ENCODE results near the gene PRKG1. TPM values are rescaled to one million over a fixed set of nuclear protein-coding genes. Genes with fewer than 3 reads are reported as not detected.
A peak's percentile ranks its signal among the peaks of the same experiment; 100 is the strongest.

PRKG1 gene
- polyA plus RNA-seq, 3 donors: not detected

DNA sequence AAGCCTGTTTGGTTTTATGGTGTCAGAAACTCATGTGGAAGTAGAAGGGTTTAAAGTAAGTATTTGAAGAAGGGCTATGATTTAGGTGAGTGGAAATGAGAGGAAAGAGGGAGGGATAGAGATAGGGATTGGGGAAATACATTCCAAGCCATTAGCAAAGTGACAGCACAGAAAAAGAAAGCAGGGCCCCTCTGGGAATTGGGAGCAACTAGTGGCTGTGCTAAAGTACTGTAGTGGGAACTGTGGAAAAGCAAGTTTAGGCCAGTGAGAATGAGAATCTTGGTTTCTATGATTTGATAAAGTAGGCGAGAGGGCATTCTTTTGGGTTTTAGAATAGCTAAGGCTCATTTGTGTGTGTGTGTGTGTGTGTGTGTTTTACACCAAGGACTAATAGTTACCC is 5.0 kb downstream of the PRKG1 start:
- H3K4me3 Mint-ChIP-seq: peak overlapping the region in 1 of 2 donors; percentile 8
- Histone ChIP-seq H3K4me1 (ENCODE audit: control insufficient read depth in 1 of 2, insufficient read depth in 2 of 2, low read length in 2 of 2) (peaks cover 0 to 7% of the 10 kb centered on the region in 2 donors), H3K4me2 (replicated peaks; ENCODE audit: extremely low read depth, low read length, poor library complexity, severe bottlenecking) (no peak overlapping the region), H2AFZ (ENCODE audit: insufficient read depth, low read depth, low read length, poor library complexity, severe bottlenecking) (no peak overlapping the region), H3K36me3 (replicated peaks in 1 of 2; ENCODE audit: control insufficient read depth in 1 of 2, insufficient read depth in 2 of 2, low read length in 2 of 2) (no peaks in the 10 kb centered on the region), H3K9me3 (replicated peaks in 1 of 2; ENCODE audit: control insufficient read depth in 1 of 2, insufficient read depth in 1 of 2, low read length in 2 of 2) (no peaks in the 10 kb centered on the region), H3K27ac (ENCODE audit: low read depth in 1 of 2, low read length in 2 of 2) (no peak overlapping the region), H3K4me3 (replicated peaks in 1 of 3; ENCODE audit: low read depth in 2 of 3, low read length in 3 of 3) (no peak overlapping the region), H3K27me3 (ENCODE audit: control insufficient read depth in 2 of 2, insufficient read depth in 2 of 2, low read length in 2 of 2) (peaks cover 22 to 26% of the 10 kb centered on the region in 2 donors), H3K9ac (ENCODE audit: insufficient read depth, low read length, poor library complexity, severe bottlenecking) (no peak overlapping the region), H3K79me2 (ENCODE audit: insufficient read depth, low read length) (no peaks in the 10 kb centered on the region), H4K20me1 (ENCODE audit: insufficient read depth, low read length) (no peaks in the 10 kb centered on the region)
- peaks cover 6% of the 10 kb centered on the region for H3K4me1 Mint-ChIP-seq
- intact Hi-C loops (cut with micrococcal nuclease): no loop called here
- peaks cover 18 to 25% (median 24%) of the 10 kb centered on the region in 3 donors for H3K27me3 Mint-ChIP-seq (ENCODE audit: low read depth in 3 of 3)
- DNase-seq: no peak
- TF ChIP-seq, protein P1, sequence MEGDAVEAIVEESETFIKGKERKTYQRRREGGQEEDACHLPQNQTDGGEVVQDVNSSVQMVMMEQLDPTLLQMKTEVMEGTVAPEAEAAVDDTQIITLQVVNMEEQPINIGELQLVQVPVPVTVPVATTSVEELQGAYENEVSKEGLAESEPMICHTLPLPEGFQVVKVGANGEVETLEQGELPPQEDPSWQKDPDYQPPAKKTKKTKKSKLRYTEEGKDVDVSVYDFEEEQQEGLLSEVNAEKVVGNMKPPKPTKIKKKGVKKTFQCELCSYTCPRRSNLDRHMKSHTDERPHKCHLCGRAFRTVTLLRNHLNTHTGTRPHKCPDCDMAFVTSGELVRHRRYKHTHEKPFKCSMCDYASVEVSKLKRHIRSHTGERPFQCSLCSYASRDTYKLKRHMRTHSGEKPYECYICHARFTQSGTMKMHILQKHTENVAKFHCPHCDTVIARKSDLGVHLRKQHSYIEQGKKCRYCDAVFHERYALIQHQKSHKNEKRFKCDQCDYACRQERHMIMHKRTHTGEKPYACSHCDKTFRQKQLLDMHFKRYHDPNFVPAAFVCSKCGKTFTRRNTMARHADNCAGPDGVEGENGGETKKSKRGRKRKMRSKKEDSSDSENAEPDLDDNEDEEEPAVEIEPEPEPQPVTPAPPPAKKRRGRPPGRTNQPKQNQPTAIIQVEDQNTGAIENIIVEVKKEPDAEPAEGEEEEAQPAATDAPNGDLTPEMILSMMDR (IDR thresholded peaks at IDR 0.05): no peak
- peaks cover 0 to 5% (median 0%) of the 10 kb centered on the region in 7 donors for H3K9me3 Mint-ChIP-seq
- no CpG with 5 or more reads among the region's 1 CpG for WGBS (ENCODE audit: insufficient coverage)
- peaks cover 0 to under 1% of the 10 kb centered on the region in 2 donors for H3K36me3 Mint-ChIP-seq
- no peak overlapping the region for H3K27ac Mint-ChIP-seq

GRCh38 chr10:51079766-51080165 is 5.5 kb downstream of the PRKG1 start:
- Histone ChIP-seq H4K20me1 (ENCODE audit: insufficient read depth, low read length) (no peaks in the 10 kb centered on the region), H3K9me3 (replicated peaks in 1 of 2; ENCODE audit: control insufficient read depth in 1 of 2, insufficient read depth in 1 of 2, low read length in 2 of 2) (no peaks in the 10 kb centered on the region), H3K9ac (ENCODE audit: insufficient read depth, low read length, poor library complexity, severe bottlenecking) (no peak overlapping the region), H3K4me1 (ENCODE audit: control insufficient read depth in 1 of 2, insufficient read depth in 2 of 2, low read length in 2 of 2) (peaks cover 0 to 2% of the 10 kb centered on the region in 2 donors), H3K79me2 (ENCODE audit: insufficient read depth, low read length) (no peaks in the 10 kb centered on the region), H2AFZ (ENCODE audit: insufficient read depth, low read depth, low read length, poor library complexity, severe bottlenecking) (no peak overlapping the region), H3K36me3 (replicated peaks in 1 of 2; ENCODE audit: control insufficient read depth in 1 of 2, insufficient read depth in 2 of 2, low read length in 2 of 2) (no peaks in the 10 kb centered on the region), H3K27ac (ENCODE audit: low read depth in 1 of 2, low read length in 2 of 2) (no peak overlapping the region), H3K27me3 (ENCODE audit: control insufficient read depth in 2 of 2, insufficient read depth in 2 of 2, low read length in 2 of 2) (peaks cover 17 to 21% of the 10 kb centered on the region in 2 donors), H3K4me3 (replicated peaks in 1 of 3; ENCODE audit: low read depth in 2 of 3, low read length in 3 of 3) (no peak overlapping the region), H3K4me2 (replicated peaks; ENCODE audit: extremely low read depth, low read length, poor library complexity, severe bottlenecking) (no peak overlapping the region)
- no peak for DNase-seq
- TF ChIP-seq, protein P1 (IDR thresholded peaks at IDR 0.05): no peak
- Mint-ChIP-seq H3K4me3 (no peak overlapping the region), H3K36me3 (no peaks in the 10 kb centered on the region), H3K27ac (no peak overlapping the region), H3K9me3 (peaks cover 0 to 5% (median 0%) of the 10 kb centered on the region in 7 donors), H3K4me1 (peaks cover 1% of the 10 kb centered on the region), H3K27me3 (ENCODE audit: low read depth in 3 of 3) (peaks cover 14 to 21% (median 20%) of the 10 kb centered on the region in 3 donors)
- no CpG with 5 or more reads among the region's 3 CpGs for WGBS (ENCODE audit: insufficient coverage)
- intact Hi-C loops (cut with micrococcal nuclease): no loop called here
